ENCODE results near the gene CNTNAP5.

Gene CNTNAP5

DNA sequence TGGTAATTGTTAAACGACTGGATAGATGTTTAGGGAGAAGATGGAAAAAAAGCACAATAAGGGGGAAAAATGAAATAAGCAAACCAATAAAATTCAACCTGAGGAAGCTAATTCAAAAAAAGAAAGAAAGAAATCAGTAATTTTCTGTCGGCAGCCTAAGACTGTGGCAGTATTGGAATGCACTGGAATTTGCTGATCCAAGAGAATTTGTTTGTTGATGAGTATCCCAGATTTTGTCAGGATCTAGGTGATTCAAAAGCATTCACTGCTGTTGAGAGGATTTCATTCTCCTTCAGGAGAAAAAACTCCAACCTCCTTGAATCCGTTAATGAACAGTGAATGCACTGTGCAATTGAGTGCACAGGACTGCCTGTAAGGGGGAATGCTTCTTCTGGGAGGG lies 546.7 kb downstream of the CNTNAP5 start:
- DNase-seq = no peak
- Histone ChIP-seq H3K9me3 (replicated peaks; ENCODE audit: insufficient read depth, low read length) (no peaks in the 10 kb centered on the region), H3K4me2 (ENCODE audit: low read depth, low read length) (no peak overlapping the region), H3K27ac (ENCODE audit: low read length) (no peak overlapping the region), H3K4me3 (ENCODE audit: low read length) (no peak overlapping the region), H3K9ac (ENCODE audit: low read length) (no peak overlapping the region), H3K27me3 (replicated peaks; ENCODE audit: insufficient read depth, low read length) (no peaks in the 10 kb centered on the region), H3K79me2 (ENCODE audit: low read length) (no peaks in the 10 kb centered on the region), H4K20me1 (ENCODE audit: insufficient read depth, low read length) (no peaks in the 10 kb centered on the region), H3K36me3 (replicated peaks; ENCODE audit: insufficient read depth, low read length) (no peaks in the 10 kb centered on the region), H2AFZ (ENCODE audit: low read length) (no peak overlapping the region), H3F3A (ENCODE audit: insufficient read depth, low read length) (no peaks in the 10 kb centered on the region), H3K4me1 (ENCODE audit: low read length) (no peaks in the 10 kb centered on the region), H3K9me2 (replicated peaks; ENCODE audit: insufficient read depth, low read length) (no peaks in the 10 kb centered on the region)
- TF ChIP-seq EZH2 (optimal IDR thresholded peaks at IDR 0.05; ENCODE audit: low read depth, low read length) = no peak
- TF ChIP-seq, protein P1, sequence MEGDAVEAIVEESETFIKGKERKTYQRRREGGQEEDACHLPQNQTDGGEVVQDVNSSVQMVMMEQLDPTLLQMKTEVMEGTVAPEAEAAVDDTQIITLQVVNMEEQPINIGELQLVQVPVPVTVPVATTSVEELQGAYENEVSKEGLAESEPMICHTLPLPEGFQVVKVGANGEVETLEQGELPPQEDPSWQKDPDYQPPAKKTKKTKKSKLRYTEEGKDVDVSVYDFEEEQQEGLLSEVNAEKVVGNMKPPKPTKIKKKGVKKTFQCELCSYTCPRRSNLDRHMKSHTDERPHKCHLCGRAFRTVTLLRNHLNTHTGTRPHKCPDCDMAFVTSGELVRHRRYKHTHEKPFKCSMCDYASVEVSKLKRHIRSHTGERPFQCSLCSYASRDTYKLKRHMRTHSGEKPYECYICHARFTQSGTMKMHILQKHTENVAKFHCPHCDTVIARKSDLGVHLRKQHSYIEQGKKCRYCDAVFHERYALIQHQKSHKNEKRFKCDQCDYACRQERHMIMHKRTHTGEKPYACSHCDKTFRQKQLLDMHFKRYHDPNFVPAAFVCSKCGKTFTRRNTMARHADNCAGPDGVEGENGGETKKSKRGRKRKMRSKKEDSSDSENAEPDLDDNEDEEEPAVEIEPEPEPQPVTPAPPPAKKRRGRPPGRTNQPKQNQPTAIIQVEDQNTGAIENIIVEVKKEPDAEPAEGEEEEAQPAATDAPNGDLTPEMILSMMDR (IDR thresholded peaks at IDR 0.05; ENCODE audit: low read length) = no peak
- no peak for TF ChIP-seq EZH2phosphoT487 (IDR thresholded peaks at IDR 0.05; ENCODE audit: low read length)

DNA sequence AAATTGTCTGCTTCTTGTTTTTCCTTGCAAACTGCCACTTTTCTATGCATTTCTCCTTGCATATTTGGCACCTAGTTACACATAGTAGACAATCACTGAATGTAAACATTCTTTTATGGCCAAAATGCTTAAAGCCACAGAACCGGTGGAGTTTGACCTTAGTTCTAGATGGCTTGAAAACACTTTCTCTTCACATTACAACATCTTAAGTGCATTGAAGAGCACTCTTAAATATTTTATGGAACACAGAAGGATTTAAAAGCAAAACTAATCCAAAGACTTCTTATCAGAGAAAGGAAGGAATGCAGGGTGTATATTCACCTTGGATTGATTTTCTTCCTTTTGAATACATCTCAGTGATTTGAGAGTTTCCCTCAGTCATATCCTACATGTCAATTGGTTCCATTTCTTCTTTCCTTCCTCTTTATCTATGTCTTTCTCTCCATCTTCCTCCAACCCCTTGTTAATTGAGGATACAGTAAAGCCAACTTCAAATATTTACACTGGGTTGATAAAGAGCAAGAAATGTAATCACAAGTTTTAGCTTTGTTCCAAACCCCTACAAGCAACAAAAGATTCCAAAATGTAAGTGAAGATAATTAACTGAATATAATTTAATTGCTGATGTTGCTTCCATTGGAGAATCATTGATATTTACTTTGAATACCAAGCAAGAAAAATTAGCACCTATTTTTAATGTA lies 548.0 kb downstream of the CNTNAP5 start:
- no peaks in the 10 kb centered on the region for H3F3A ChIP-seq (ENCODE audit: insufficient read depth, low read length)
- no peak overlapping the region for H3K27ac ChIP-seq (ENCODE audit: low read length)
- TF ChIP-seq EZH2 (optimal IDR thresholded peaks at IDR 0.05; ENCODE audit: low read depth, low read length) (no peak), EZH2phosphoT487 (IDR thresholded peaks at IDR 0.05; ENCODE audit: low read length) (no peak)
- TF ChIP-seq, protein P1 (IDR thresholded peaks at IDR 0.05; ENCODE audit: low read length) = no peak
- no peaks in the 10 kb centered on the region for H4K20me1 ChIP-seq (ENCODE audit: insufficient read depth, low read length)
- no peak overlapping the region for H2AFZ ChIP-seq (ENCODE audit: low read length)
- DNase-seq = no peak
- no peak overlapping the region for H3K4me2 ChIP-seq (ENCODE audit: low read depth, low read length)
- H3K36me3 ChIP-seq (replicated peaks; ENCODE audit: insufficient read depth, low read length) = no peaks in the 10 kb centered on the region
- H3K27me3 ChIP-seq (replicated peaks; ENCODE audit: insufficient read depth, low read length) = no peaks in the 10 kb centered on the region
- H3K9ac ChIP-seq (ENCODE audit: low read length) = no peak overlapping the region
- no peaks in the 10 kb centered on the region for H3K4me1 ChIP-seq (ENCODE audit: low read length)
- H3K9me3 ChIP-seq (replicated peaks; ENCODE audit: insufficient read depth, low read length) = no peaks in the 10 kb centered on the region
- H3K9me2 ChIP-seq (replicated peaks; ENCODE audit: insufficient read depth, low read length) = no peaks in the 10 kb centered on the region
- H3K79me2 ChIP-seq (ENCODE audit: low read length) = no peaks in the 10 kb centered on the region
- H3K4me3 ChIP-seq (ENCODE audit: low read length) = no peak overlapping the region

DNA sequence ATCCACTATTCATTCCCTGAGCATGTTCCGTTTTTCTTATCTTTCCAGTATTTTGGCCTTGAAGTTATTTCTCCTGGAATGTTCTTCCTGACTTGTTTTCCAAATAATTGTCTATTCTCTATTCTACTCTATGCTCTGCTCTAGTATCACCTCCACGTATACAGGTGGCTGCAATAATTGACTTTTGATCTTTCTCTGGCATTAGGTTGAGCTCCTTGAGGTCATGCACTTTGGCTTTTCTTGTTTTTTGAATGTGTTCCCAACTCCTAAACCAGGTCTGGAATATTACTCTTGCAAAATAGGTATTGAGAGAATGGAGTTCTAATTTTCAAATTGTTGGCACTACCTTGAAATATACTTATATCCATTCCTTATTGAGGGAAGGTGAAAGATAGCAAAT lies 550.4 kb downstream of the CNTNAP5 start:
- TF ChIP-seq EZH2 (optimal IDR thresholded peaks at IDR 0.05; ENCODE audit: low read depth, low read length) (no peak), EZH2phosphoT487 (IDR thresholded peaks at IDR 0.05; ENCODE audit: low read length) (no peak)
- TF ChIP-seq, protein P1 (IDR thresholded peaks at IDR 0.05; ENCODE audit: low read length) = no peak
- H3F3A ChIP-seq (ENCODE audit: insufficient read depth, low read length) = no peaks in the 10 kb centered on the region
- H2AFZ ChIP-seq (ENCODE audit: low read length) = no peak overlapping the region
- DNase-seq = no peak
- H3K9ac ChIP-seq (ENCODE audit: low read length) = no peak overlapping the region
- no peaks in the 10 kb centered on the region for H3K79me2 ChIP-seq (ENCODE audit: low read length)
- H4K20me1 ChIP-seq (ENCODE audit: insufficient read depth, low read length) = no peaks in the 10 kb centered on the region
- no peaks in the 10 kb centered on the region for H3K9me3 ChIP-seq (replicated peaks; ENCODE audit: insufficient read depth, low read length)
- no peak overlapping the region for H3K4me3 ChIP-seq (ENCODE audit: low read length)
- H3K36me3 ChIP-seq (replicated peaks; ENCODE audit: insufficient read depth, low read length) = no peaks in the 10 kb centered on the region
- no peaks in the 10 kb centered on the region for H3K27me3 ChIP-seq (replicated peaks; ENCODE audit: insufficient read depth, low read length)
- H3K4me1 ChIP-seq (ENCODE audit: low read length) = no peaks in the 10 kb centered on the region
- H3K27ac ChIP-seq (ENCODE audit: low read length) = no peak overlapping the region
- H3K4me2 ChIP-seq (ENCODE audit: low read depth, low read length) = no peak overlapping the region
- H3K9me2 ChIP-seq (replicated peaks; ENCODE audit: insufficient read depth, low read length) = no peaks in the 10 kb centered on the region

All from MM.1S (cell line).